NCI-H1417 (cell line): Measurements from ENCODE around the gene MPP3.

Source experiments
- DNase-seq, 3 experiments: peaks; one replicate each; lab custom pipeline; 2025; lab: John Stamatoyannopoulos, UW

MPP3 gene

DNA sequence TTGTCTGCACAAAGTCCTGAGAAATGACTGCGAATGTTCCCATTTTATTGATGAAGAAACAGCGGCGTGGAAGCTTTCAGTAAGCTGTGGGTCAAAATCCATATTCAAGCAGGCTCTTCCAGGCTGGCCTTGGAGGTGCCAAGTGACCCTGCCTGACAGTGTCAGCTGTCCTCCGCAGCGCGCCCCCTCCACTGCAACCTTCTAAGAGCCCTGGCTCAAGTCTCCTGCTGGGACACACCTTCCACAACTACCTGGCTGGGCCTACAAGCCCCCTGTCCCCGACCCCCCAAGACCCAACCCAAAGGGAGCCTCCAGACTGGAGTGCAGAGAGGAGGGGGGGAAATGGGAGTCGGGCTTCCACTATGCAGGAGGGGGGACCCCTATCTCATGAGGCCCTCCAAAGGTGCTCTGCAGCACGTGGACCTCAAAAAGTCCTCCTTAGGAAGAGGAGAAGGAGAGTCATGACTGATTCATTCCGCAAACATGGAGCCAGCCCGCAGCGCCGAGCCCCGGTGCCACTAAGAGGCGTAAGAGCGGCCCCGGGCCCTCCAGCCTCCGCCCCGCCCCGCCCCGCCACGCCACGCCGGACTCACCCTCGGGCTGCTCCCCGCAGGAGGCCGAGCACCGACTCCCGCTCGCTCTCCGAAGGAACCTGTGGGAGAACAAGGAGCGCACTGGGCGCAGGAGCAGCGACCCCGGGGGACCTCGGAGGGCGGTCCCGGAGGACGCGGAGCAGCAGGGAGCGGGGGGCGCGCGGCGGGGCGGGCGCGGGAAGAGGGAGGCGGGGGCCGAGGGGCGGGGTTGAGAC, 574 bp downstream of the MPP3 start:
- DNase-seq = peak in 1 of 3 experiments; percentile 75

GRCh38 chr17:43831633-43832032, 1.3 kb downstream of the MPP3 start:
- no peak for DNase-seq

DNA sequence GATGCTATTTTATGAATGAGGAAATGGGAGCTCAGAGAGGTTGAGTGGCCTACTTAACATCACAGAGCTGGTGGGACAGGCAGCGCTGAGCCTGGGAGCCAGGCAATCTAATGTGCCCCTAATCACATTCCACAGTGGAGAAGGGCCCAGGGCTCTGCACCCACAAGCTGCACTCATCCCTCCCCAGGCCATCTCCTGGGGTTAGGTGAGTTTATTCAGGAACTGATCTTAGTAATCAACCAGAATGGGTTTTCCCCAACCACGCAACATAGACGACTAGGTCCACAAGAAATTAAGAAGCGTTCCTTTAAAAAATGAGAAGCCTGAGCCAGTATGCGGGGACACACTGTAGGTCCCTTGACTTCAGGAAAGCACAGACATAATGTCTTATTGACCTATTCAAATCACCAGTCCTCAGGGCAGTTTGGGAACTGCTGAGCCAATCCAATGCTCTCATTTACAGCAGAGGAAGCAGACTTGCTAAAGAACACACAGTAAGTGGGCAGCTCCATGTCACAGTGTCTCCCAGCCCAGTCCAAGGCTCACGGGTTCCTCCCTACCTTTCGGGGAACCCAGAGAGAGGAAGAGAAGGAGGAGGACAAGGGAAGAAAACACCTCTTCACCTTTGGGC, 2.3 kb downstream of the MPP3 start:
- no peak for DNase-seq

DNA sequence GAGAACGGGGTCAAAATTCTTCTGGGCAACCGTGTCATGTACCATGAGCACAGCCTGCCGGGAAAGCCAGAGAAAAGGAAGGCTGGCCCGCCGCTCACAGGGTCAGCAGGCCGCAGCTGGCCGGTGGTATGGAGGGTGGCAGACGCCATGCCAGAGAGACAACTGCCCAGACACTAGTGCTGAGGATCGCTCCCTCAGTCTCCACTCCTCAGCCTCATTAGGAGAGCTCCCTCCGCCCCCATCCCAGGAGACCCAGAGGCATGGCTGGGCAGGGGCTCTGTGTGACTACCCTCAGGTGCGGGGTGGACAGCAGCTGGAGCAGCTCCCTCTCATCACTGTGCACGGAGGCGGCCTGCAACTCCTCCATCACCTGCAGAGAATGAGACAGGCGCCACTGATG, 3.2 kb downstream of the MPP3 start:
- no peak for DNase-seq

DNA sequence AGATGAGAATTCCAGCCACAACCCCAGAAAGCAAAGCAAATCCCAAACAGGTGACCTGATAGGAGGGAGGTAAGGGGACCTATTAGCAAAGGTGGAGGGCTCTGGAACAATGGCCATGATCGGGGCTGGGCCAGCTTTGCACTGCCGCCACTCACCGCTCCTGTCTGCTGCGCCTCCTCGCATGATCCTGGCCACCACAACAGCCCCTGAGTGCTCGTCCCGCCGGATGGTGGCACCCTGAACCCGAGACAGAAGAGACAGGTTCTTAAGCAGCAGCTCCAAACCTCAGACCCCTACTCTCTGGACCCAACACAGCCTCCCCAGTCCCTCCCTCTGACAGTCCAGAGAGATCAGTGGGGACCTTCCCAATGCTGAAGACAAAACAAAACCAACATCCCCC, 5.3 kb downstream of the MPP3 start:
- no peak for DNase-seq

GRCh38 chr17:43826206-43826605, 6.7 kb downstream of the MPP3 start:
- no peak for DNase-seq

DNA sequence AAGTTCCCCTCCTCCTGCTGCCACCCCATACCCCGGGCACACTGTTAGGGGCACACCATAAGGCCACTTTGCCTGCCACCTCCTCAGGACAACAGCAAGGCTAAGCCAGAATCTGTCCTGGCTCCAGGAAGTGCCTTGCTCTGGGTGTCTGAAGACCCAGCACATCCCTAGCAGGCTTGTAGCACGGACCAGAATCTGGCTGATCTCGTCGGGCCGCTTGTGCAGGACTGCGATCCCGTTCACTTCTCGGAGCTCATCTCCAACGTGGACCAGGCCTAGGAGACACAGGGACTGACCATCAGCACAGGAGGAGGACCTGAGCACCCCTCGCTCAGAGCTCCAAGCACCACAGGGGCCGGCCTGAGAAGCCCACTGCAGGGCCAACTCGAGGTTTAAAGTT, 7.4 kb downstream of the MPP3 start:
- DNase-seq = no peak

DNA sequence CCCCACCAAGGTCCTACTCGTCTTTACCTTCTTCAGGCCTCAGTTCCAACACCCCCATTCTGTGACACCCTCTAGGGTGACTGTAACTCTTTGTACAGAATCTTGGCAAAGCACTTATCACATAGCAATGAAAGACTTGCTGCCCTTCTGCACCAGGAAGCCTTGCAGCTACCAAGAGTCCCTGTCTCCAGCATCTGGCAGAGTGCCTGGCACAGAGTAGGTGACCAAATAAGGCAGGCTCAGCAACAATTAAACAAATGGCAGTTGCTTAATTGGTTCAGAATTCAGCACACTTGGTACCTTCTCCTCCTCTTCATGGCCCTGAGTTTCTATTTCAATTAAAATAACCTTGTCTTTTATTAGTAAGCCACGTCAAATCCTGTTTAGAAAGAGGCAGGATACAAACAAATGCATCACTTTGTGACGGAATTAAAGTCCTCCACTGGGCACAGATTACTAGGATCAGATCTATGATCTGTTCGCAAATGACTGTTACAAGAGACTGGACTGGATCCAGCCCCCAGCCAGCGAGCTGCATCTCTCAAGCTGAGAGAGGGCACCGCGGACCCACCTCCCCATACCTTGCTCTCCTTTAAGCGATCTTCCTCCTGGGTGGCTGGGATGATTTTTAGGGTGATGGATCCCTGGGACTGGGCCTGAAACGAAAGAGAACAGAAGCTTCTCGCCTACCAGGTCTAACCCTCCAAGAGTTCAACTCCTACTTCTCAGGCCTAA, 9.4 kb downstream of the MPP3 start:
- DNase-seq = no peak

- no peak for DNase-seq
These were observed 10.3 kb downstream of the MPP3 start for GRCh38 chr17:43822570-43823190.

- DNase-seq = no peak
These were observed 12.2 kb downstream of the MPP3 start for GRCh38 chr17:43820759-43821158.

DNA sequence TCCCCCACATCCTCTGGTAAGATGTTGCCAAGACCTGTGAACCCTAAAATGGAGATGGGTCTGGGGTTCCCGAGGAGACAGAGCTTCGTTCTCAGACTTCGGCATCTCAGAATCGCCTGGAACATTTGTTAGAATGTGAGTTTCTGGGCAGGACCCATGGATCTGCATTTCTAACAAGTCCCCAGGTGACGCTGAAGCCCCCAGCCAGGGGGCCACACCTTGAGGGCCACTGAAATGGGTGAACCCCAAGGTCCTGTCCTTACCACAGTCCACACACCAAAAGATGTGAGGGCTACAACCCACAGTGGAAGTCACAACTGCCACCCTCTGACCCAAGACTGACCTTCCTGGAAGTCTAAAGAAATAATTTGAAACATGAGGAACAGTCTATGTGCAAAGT, 14.0 kb downstream of the MPP3 start:
- no peak for DNase-seq

GRCh38 chr17:43817826-43818225, 15.1 kb downstream of the MPP3 start:
- DNase-seq = no peak

DNA sequence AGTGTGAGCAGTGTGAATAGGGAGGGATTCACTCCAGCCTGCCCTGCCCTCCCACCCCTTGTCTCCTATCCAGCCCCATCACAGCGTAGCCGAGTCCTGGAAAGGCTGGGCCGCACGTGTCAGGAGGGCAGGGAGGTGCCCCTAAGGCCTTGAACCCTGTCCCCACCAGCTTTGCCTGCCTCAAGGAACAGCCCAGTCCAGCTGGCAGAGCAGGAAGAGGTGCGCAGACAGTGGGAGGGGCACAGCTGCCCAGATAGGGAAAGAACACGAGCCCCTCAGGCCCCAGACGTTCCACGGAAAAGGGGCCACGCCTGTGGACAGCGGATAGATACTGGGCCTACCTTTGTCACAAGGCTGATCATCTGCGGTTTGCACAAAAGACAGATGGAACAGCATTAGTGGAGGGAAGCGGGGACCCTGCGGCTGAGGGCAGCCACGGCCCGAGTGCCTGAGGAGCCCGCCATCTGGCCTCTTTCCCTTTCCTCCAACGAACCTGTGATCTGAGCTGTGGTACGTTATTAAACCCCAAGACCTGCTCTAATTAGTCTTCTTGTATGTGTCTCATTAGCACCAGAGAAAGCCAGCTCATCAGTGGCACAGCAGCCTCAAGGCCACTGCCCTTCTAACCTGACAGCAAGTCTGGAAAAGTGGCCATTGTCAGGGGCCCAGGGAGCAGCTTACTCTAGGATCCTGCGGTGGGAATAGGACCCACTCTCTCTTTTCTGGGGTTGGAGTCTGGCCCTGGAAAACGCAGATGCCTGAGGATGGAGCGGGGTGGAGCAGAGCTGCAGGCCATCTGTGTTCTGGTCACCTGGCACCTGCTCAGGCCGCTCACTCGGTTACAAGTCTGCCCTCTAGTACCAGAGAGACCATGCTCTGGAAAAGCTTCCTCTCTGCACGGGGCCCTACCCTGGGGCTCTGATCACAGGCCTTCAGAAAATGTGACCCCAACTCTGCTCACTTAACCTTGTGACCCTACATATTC, 16.3 kb downstream of the MPP3 start:
- DNase-seq = no peak

DNA sequence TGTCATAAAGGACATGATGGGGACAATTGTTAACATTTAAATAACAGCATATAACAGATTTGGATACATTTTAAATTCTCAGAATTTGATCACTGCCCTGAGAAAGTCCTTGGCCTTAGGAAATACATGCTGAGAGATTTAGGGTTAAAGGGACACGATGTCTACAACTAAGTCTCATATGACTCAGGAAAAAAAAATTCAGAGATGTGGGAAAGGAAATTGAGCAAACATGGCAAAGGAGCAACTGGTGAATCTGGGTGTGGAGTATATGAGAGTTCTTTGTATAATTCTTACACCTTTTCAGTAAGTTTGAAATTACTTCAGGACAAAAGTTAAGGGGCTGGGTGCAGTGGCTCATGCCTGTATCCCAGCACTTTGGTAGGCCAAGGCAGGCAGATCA, 18.2 kb downstream of the MPP3 start:
- no peak for DNase-seq

DNA sequence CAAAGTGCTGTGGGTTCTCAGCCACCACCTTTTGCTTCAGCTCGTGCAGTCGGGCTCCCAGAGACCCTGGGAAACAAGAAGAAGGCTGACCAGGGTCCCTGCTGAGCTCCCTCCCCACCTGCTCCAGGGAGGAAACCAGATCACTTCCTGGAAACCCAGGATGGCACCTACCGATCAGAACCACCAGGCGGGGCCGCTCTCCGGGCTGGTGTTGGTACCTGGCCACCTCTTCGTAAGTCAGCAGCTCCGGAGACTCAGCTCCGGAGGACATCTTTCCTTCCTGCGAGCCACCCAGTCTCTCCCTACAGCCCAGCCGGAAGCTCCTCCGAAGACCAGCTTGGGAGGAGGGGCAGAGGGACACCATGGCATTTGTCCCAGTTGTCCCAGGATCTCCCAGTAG, 18.9 kb downstream of the MPP3 start:
- no peak for DNase-seq

DNA sequence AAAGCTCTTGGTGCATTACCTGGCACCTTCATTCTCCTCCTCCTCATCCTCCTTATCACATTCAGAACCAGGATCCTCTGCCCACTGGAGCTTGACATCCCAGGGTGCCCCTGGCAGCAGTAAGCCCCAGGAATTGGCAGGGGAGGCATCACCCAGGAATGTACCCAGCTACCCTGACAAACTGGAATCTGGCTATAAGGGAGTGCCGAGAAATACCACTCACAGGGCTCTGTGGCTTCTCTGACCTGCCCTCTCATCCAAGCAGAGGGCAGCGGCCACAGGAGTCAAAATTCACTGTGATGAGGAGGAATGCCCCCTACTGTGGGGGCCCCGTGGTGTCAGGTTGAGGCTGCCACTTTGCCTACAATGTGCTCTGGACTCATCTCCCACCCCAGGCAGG, 19.6 kb downstream of the MPP3 start:
- no peak for DNase-seq

- no peak for DNase-seq
These were observed 20.3 kb downstream of the MPP3 start for GRCh38 chr17:43812396-43813265.

DNA sequence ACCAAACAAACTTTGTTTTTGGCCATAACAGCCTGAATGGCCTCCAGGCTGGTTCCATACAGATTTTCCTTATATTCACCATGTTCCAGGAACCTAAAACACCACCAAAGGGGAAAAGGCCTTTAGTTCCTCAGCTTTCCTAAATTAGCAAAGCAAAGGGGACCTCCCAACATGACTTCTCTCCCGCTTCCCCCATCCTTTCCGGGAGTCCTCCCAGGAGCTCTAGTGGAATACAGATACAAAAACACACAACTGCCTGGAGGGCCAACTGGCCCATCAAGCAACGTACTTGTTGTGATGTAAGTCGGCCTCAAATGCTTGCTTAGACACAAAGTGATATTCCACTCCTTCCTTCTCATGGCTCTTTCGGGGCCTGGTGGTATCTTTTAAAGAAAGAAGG, 22.1 kb downstream of the MPP3 start:
- no peak for DNase-seq

GRCh38 chr17:43810226-43810715, 22.7 kb downstream of the MPP3 start:
- DNase-seq = peak in 1 of 3 experiments; percentile 31

DNA sequence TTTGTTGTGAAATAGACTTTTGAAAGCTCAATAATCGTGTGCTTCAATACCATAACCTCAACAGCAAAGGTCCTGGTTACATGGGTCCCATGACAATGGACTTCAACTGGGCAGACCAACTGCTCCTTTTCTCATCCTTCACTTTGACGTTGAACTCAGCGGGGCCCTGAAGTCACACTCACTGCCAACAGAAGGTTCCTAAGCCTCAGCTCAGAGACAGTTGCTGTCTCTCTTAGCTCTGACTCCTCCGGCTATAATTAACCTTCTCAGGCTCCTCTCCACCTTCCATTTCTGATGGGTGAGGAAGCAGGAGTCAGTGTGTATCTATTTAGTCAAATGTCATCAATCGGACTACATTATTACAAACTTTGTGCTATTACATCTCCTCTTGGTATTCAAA, 23.8 kb downstream of the MPP3 start:
- DNase-seq = no peak
